H9 (cell line): ENCODE measurements around the gene IFNA6. TPM values are rescaled to one million over a fixed set of nuclear protein-coding genes. Genes with fewer than 3 reads are reported as not detected.

Source experiments
- DNase-seq: peaks from one replicate; pipeline ENCODE4 v3.0.0-alpha.2; 2017
- H2AFZ ChIP-seq: one replicate; pipeline ENCODE4 v1.6.1; 2013; ENCODE audit warnings: mild to moderate bottlenecking, low read length, control low read depth, moderate library complexity
- H2AK5ac ChIP-seq: 2 replicates; pipeline ENCODE4 v1.6.1; 2013; ENCODE audit warnings: low read length, control low read depth, mixed read lengths; ENCODE audit not compliant: insufficient read length
- H2BK120ac ChIP-seq: one replicate; pipeline ENCODE4 v1.6.1; 2013; ENCODE audit warnings: low read depth, mild to moderate bottlenecking, low read length, control low read depth, inconsistent platforms; ENCODE audit not compliant: poor library complexity, severe bottlenecking
- H2BK12ac ChIP-seq: 2 replicates; pipeline ENCODE4 v1.6.1; 2013; ENCODE audit warnings: low read length, control low read depth, mixed read lengths, low read depth; ENCODE audit not compliant: insufficient read length
- H2BK15ac ChIP-seq: 2 replicates; pipeline ENCODE4 v1.6.1; 2013; ENCODE audit warnings: low read depth, low read length, control low read depth
- H2BK20ac ChIP-seq: one replicate; pipeline ENCODE4 v1.6.1; 2013; ENCODE audit warnings: low read depth, mild to moderate bottlenecking, low read length, control low read depth, inconsistent platforms; ENCODE audit not compliant: poor library complexity, severe bottlenecking
- H2BK5ac ChIP-seq: 2 replicates; pipeline ENCODE4 v1.6.1; 2013; ENCODE audit warnings: low read length, control low read depth, mixed read lengths; ENCODE audit not compliant: insufficient read length
- H3K14ac ChIP-seq: 2 replicates; pipeline ENCODE4 v1.6.1; 2013; ENCODE audit warnings: low read length, control low read depth; ENCODE audit not compliant: insufficient read depth
- H3K18ac ChIP-seq: 2 replicates; pipeline ENCODE4 v1.6.1; 2013; ENCODE audit warnings: low read depth, mild to moderate bottlenecking, mixed read lengths, low read length, control low read depth; ENCODE audit not compliant: insufficient read length
- H3K23ac ChIP-seq: 2 replicates; pipeline ENCODE4 v1.6.1; 2013; ENCODE audit warnings: low read length, control low read depth, mixed read lengths, low read depth; ENCODE audit not compliant: insufficient read length
- H3K23me2 ChIP-seq: 2 replicates; pipeline ENCODE4 v1.6.1; 2013; ENCODE audit warnings: low read depth, mild to moderate bottlenecking, mixed read lengths, low read length, control low read depth; ENCODE audit not compliant: insufficient read length, poor library complexity, severe bottlenecking
- H3K27ac ChIP-seq: 2 replicates; pipeline ENCODE4 v1.5.1; 2013; ENCODE audit warnings: low read length, control low read depth, mixed read lengths, low read depth; ENCODE audit not compliant: insufficient read length
- H3K27me3 ChIP-seq: 2 replicates; pipeline ENCODE4 v1.6.1; 2013; ENCODE audit warnings: low read length, control low read depth, inconsistent platforms; ENCODE audit not compliant: insufficient read depth
- H3K4ac ChIP-seq: 2 replicates; pipeline ENCODE4 v1.6.1; 2013; ENCODE audit warnings: low read depth, mild to moderate bottlenecking, control low read depth, inconsistent platforms, low read length, moderate library complexity
- H3K4me1 ChIP-seq: 2 replicates; pipeline ENCODE4 v1.6.1; 2013; ENCODE audit warnings: low read length, control low read depth, inconsistent platforms; ENCODE audit not compliant: insufficient read depth
- H3K4me2 ChIP-seq: 2 replicates; pipeline ENCODE4 v1.6.1; 2013; ENCODE audit warnings: low read length, control low read depth, mixed read lengths; ENCODE audit not compliant: insufficient read length, insufficient read depth
- H3K56ac ChIP-seq: 2 replicates; pipeline ENCODE4 v1.6.1; 2013; ENCODE audit warnings: low read depth, mild to moderate bottlenecking, mixed read lengths, low read length, control low read depth; ENCODE audit not compliant: insufficient read length
- H3K79me1 ChIP-seq: 2 replicates; pipeline ENCODE4 v1.6.1; 2013; ENCODE audit warnings: low read depth, mild to moderate bottlenecking, moderate library complexity, low read length, control low read depth, inconsistent platforms; ENCODE audit not compliant: insufficient read depth, poor library complexity, severe bottlenecking
- H3K79me2 ChIP-seq: 2 replicates; pipeline ENCODE4 v1.6.1; 2013; ENCODE audit warnings: low read length, control low read depth, inconsistent platforms; ENCODE audit not compliant: insufficient read depth
- H3K9ac ChIP-seq: 2 replicates; pipeline ENCODE4 v1.6.1; 2013; ENCODE audit warnings: low read length, control low read depth, mixed read lengths; ENCODE audit not compliant: insufficient read length; ENCODE audit errors: extremely low read depth
- H3K9me3 ChIP-seq: one replicate; pipeline ENCODE4 v1.6.1; 2013; ENCODE audit warnings: low read depth, low read length, inconsistent platforms; ENCODE audit not compliant: control insufficient read depth
- H3T11ph ChIP-seq: one replicate; pipeline ENCODE4 v1.6.1; 2013; ENCODE audit warnings: mild to moderate bottlenecking, low read length, control low read depth, inconsistent platforms
- H4K20me1 ChIP-seq: one replicate; pipeline ENCODE4 v1.6.1; 2013; ENCODE audit not compliant: control insufficient read depth, insufficient read length, insufficient read depth
- H4K5ac ChIP-seq: 2 replicates; pipeline ENCODE4 v1.6.1; 2013; ENCODE audit warnings: low read depth, mild to moderate bottlenecking, mixed read lengths, low read length, control low read depth; ENCODE audit not compliant: insufficient read length
- H4K8ac ChIP-seq: replicated peaks from 2 replicates; pipeline ENCODE4 v1.6.1; 2013; ENCODE audit warnings: low read length, control low read depth, mixed read lengths, low read depth; ENCODE audit not compliant: insufficient read length
- H4K91ac ChIP-seq: 2 replicates; pipeline ENCODE4 v1.6.1; 2013; ENCODE audit warnings: low read depth, mild to moderate bottlenecking, moderate library complexity, mixed read lengths, low read length, control low read depth; ENCODE audit not compliant: insufficient read length
- H3K27ac Mint-ChIP-seq, 3 experiments: 2 replicates in 2 of 3; 3 replicates in 1 of 3; pipeline ENCODE4 v1.8.0; 2020 to 2021; ENCODE audit warnings: mixed read lengths in 3 of 3, mild to moderate bottlenecking in 1 of 3, moderate library complexity in 1 of 3
- H3K27me3 Mint-ChIP-seq: 2 replicates; pipeline ENCODE4 v1.8.0; 2021; ENCODE audit warnings: low read depth, mild to moderate bottlenecking, moderate library complexity, mixed read lengths
- H3K36me3 Mint-ChIP-seq, 3 experiments: 2 replicates in 2 of 3; 3 replicates in 1 of 3; pipeline ENCODE4 v1.8.0; 2020 to 2021; ENCODE audit warnings: low read depth in 3 of 3, mixed read lengths in 3 of 3; ENCODE audit not compliant: insufficient read depth in 1 of 3
- H3K4me1 Mint-ChIP-seq, 2 experiments: 2 replicates each; pipeline ENCODE4 v1.8.0; 2020; ENCODE audit warnings: mixed read lengths in 2 of 2
- H3K4me3 Mint-ChIP-seq, 2 experiments: 2 replicates in 1 of 2; 3 replicates in 1 of 2; pipeline ENCODE4 v1.8.0; 2020 to 2021; ENCODE audit warnings: mild to moderate bottlenecking in 2 of 2, mixed read lengths in 2 of 2, moderate library complexity in 1 of 2
- H3K9me3 Mint-ChIP-seq, 2 experiments: 2 replicates in 1 of 2; 3 replicates in 1 of 2; pipeline ENCODE4 v1.8.0; 2020; ENCODE audit warnings: mild to moderate bottlenecking in 2 of 2, mixed read lengths in 2 of 2, moderate library complexity in 1 of 2
- WGBS: extraction: QIAGEN DNeasy Blood & Tissue Kit; methylation state at CpG from one replicate; pipeline ENCODE4 v1.1.7; 2013; ENCODE audit warnings: missing lambda C conversion rate, low lambda C conversion rate, mixed read lengths; ENCODE audit not compliant: insufficient read length; ENCODE audit errors: extremely low coverage; 5-methylcytosine and 5-hydroxymethylcytosine counted together
- total RNA-seq: library from RNA; stranded (reverse); gene quantifications from 2 replicates; pipeline ENCODE4 v1.2.1, GENCODE V29; 2021
- TF ChIP-seq, protein P1 (sequence below): fragments of 200-600 bp; sonication (generic); conservative IDR thresholded peaks from 3 replicates; pipeline ENCODE4 v1.8.0; 2021; ENCODE audit warnings: antibody characterized with exemption, mild to moderate bottlenecking

IFNA6 gene
- total RNA-seq, 1 experiment from 2014 or later = not detected

DNA sequence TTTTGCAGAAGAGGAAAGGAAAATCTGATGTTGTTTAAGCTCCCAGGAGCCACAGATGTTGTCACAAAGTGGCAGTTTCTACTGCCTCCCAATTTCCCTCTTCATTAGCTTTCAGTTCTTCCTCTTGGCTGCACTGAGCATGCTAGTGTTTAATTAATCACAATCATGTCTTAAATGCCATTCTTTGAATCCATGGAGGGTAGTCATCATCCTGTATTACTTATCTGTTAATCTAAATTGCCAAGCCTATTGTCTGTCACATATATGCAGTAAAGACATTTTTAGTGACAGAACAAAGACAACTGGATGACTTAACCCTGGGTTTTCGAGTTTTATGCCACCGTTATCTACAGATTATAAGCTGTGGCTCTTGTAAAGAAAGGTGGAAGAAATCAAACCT lies 30.2 kb downstream of the IFNA6 start:
- whole genome bisulfite sequencing = no CpG with 5 or more reads among the region's 2 CpGs
- no peak for DNase-seq
- Histone ChIP-seq H3K4ac (no peak overlapping the region), H2AK5ac (no peak overlapping the region), H3K79me1 (no peaks in the 10 kb centered on the region), H2BK15ac (no peak overlapping the region), H3K23me2 (no peaks in the 10 kb centered on the region), H2BK20ac (no peak overlapping the region), H2AFZ (no peak overlapping the region), H4K20me1 (no peaks in the 10 kb centered on the region), H3K9me3 (no peaks in the 10 kb centered on the region), H3K4me1 (no peaks in the 10 kb centered on the region), H3K27me3 (no peaks in the 10 kb centered on the region), H4K91ac (no peak overlapping the region), H2BK120ac (no peak overlapping the region), H2BK12ac (no peak overlapping the region), H3K56ac (no peak overlapping the region), H3K23ac (no peak overlapping the region), H4K8ac (no peak overlapping the region), H3K79me2 (no peaks in the 10 kb centered on the region), H3K18ac (no peak overlapping the region), H3T11ph (no peak overlapping the region), H3K27ac (no peak overlapping the region), H3K9ac (no peak overlapping the region), H4K5ac (no peak overlapping the region), H2BK5ac (no peak overlapping the region), H3K4me2 (no peak overlapping the region), H3K14ac (no peak overlapping the region)
- H3K27me3 Mint-ChIP-seq = peaks cover 13% of the 10 kb centered on the region
- TF ChIP-seq, protein P1, sequence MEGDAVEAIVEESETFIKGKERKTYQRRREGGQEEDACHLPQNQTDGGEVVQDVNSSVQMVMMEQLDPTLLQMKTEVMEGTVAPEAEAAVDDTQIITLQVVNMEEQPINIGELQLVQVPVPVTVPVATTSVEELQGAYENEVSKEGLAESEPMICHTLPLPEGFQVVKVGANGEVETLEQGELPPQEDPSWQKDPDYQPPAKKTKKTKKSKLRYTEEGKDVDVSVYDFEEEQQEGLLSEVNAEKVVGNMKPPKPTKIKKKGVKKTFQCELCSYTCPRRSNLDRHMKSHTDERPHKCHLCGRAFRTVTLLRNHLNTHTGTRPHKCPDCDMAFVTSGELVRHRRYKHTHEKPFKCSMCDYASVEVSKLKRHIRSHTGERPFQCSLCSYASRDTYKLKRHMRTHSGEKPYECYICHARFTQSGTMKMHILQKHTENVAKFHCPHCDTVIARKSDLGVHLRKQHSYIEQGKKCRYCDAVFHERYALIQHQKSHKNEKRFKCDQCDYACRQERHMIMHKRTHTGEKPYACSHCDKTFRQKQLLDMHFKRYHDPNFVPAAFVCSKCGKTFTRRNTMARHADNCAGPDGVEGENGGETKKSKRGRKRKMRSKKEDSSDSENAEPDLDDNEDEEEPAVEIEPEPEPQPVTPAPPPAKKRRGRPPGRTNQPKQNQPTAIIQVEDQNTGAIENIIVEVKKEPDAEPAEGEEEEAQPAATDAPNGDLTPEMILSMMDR = no peak
- H3K36me3 Mint-ChIP-seq = peaks cover 0 to 3% (median 0%) of the 10 kb centered on the region in 3 experiments; a peak in 1 of 7 replicates
- no peak overlapping the region for H3K27ac Mint-ChIP-seq
- no peak overlapping the region for H3K4me3 Mint-ChIP-seq
- H3K4me1 Mint-ChIP-seq = peaks cover 3 to 4% of the 10 kb centered on the region in 2 experiments
- H3K9me3 Mint-ChIP-seq = no peaks in the 10 kb centered on the region
